Endodermal cell (in vitro differentiated cells): Measurements from ENCODE around the gene PRDM5. TPM values are rescaled to one million over a fixed set of nuclear protein-coding genes. Genes with fewer than 3 reads are reported as not detected.

ENCODE experiments used
- DNase-seq: peaks from one replicate; pipeline ENCODE4 v3.0.0-alpha.2; 2017
- H3K27ac ChIP-seq: 2 replicates; pipeline ENCODE4 v1.5.1; 2013; ENCODE audit warnings: mild to moderate bottlenecking, low read depth, low read length, moderate library complexity
- H3K27me3 ChIP-seq: 2 replicates; pipeline ENCODE4 v1.6.1; 2013; ENCODE audit warnings: mild to moderate bottlenecking, low read length, moderate library complexity; ENCODE audit not compliant: insufficient read depth, control insufficient read depth, poor library complexity, severe bottlenecking
- H3K36me3 ChIP-seq: 2 replicates; pipeline ENCODE4 v1.7.0; 2013; ENCODE audit warnings: mild to moderate bottlenecking, low read length, moderate library complexity; ENCODE audit not compliant: control insufficient read depth, insufficient read depth
- H3K4me1 ChIP-seq: one replicate; pipeline ENCODE4 v1.7.0; 2013; ENCODE audit warnings: low read length; ENCODE audit not compliant: control insufficient read depth, insufficient read depth
- H3K4me3 ChIP-seq: 2 replicates; pipeline ENCODE4 v1.5.1; 2013; ENCODE audit warnings: mild to moderate bottlenecking, low read length, moderate library complexity
- H3K9ac ChIP-seq: 2 replicates; pipeline ENCODE4 v1.6.1; 2013; ENCODE audit warnings: mild to moderate bottlenecking, low read length, moderate library complexity; ENCODE audit not compliant: poor library complexity, severe bottlenecking; ENCODE audit errors: extremely low read depth
- H3K9me3 ChIP-seq: 2 replicates; pipeline ENCODE4 v1.6.1; 2013; ENCODE audit warnings: mild to moderate bottlenecking, low read length, moderate library complexity; ENCODE audit not compliant: control insufficient read depth
- H3K27ac Mint-ChIP-seq: 2 replicates; pipeline ENCODE4 v1.8.0; 2020; ENCODE audit warnings: mixed read lengths
- H3K27me3 Mint-ChIP-seq: 2 replicates; pipeline ENCODE4 v1.8.0; 2021; ENCODE audit warnings: mild to moderate bottlenecking, mixed read lengths; ENCODE audit not compliant: insufficient read depth
- H3K36me3 Mint-ChIP-seq: 2 replicates; pipeline ENCODE4 v1.8.0; 2020; ENCODE audit warnings: low read depth, mixed read lengths
- H3K4me1 Mint-ChIP-seq: 2 replicates; pipeline ENCODE4 v1.8.0; 2020; ENCODE audit warnings: mixed read lengths
- H3K4me3 Mint-ChIP-seq: 2 replicates; pipeline ENCODE4 v1.8.0; 2020; ENCODE audit warnings: mild to moderate bottlenecking, moderate library complexity, mixed read lengths
- H3K9me3 Mint-ChIP-seq: 2 replicates; pipeline ENCODE4 v1.8.0; 2020; ENCODE audit warnings: mild to moderate bottlenecking, mixed read lengths
- WGBS, 2 experiments: methylation state at CpG; one replicate each; pipeline versions ENCODE4 v1.1.5 to v1.1.7; 2013; ENCODE audit warnings: missing lambda C conversion rate in 2 of 2, mixed read lengths in 1 of 2; ENCODE audit not compliant: insufficient coverage in 1 of 2, insufficient read length in 1 of 2; 5-methylcytosine and 5-hydroxymethylcytosine counted together
- total RNA-seq, 2 donors: library from RNA; stranded (reverse); fragmentation: NEBNext Ultra II Directional in 1 of 2; extraction: Animal tissue kit (Norgen Biotek cat#: 25700) in 1 of 2; gene quantifications; 2 replicates in 1 of 2; 3 replicates in 1 of 2; pipeline ENCODE4 v1.2.1, GENCODE V29; 2021
- TF ChIP-seq, protein P1 (sequence below): fragments of 200-600 bp; sonication (generic); conservative IDR thresholded peaks from 2 replicates; pipeline ENCODE4 v1.5.0; 2021; ENCODE audit warnings: antibody characterized with exemption, mild to moderate bottlenecking

The PRDM5 gene
- total RNA-seq, 2 donors from 2014 or later = 18.3 to 19.1 TPM

- TF ChIP-seq, protein P1, sequence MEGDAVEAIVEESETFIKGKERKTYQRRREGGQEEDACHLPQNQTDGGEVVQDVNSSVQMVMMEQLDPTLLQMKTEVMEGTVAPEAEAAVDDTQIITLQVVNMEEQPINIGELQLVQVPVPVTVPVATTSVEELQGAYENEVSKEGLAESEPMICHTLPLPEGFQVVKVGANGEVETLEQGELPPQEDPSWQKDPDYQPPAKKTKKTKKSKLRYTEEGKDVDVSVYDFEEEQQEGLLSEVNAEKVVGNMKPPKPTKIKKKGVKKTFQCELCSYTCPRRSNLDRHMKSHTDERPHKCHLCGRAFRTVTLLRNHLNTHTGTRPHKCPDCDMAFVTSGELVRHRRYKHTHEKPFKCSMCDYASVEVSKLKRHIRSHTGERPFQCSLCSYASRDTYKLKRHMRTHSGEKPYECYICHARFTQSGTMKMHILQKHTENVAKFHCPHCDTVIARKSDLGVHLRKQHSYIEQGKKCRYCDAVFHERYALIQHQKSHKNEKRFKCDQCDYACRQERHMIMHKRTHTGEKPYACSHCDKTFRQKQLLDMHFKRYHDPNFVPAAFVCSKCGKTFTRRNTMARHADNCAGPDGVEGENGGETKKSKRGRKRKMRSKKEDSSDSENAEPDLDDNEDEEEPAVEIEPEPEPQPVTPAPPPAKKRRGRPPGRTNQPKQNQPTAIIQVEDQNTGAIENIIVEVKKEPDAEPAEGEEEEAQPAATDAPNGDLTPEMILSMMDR = no peak
- DNase-seq = no peak
- Histone ChIP-seq H3K27me3 (no peaks in the 10 kb centered on the region), H3K27ac (no peak overlapping the region), H3K4me3 (no peak overlapping the region), H3K36me3 (no peaks in the 10 kb centered on the region), H3K9me3 (no peaks in the 10 kb centered on the region), H3K9ac (no peak overlapping the region), H3K4me1 (no peaks in the 10 kb centered on the region)
- H3K27ac Mint-ChIP-seq = no peak overlapping the region
- no peaks in the 10 kb centered on the region for H3K4me1 Mint-ChIP-seq
- 91 to 94% methylated on average over 2 of the region's 2 CpGs for WGBS, 2 experiments
- no peaks in the 10 kb centered on the region for H3K9me3 Mint-ChIP-seq
- H3K36me3 Mint-ChIP-seq = no peaks in the 10 kb centered on the region
- H3K27me3 Mint-ChIP-seq = no peaks in the 10 kb centered on the region
- H3K4me3 Mint-ChIP-seq = no peak overlapping the region
Observed at GRCh38 chr4:120864969-120865368, 57.6 kb downstream of the PRDM5 start.

- Histone ChIP-seq H3K9me3 (no peaks in the 10 kb centered on the region), H3K4me1 (no peaks in the 10 kb centered on the region), H3K9ac (no peak overlapping the region), H3K36me3 (no peaks in the 10 kb centered on the region), H3K4me3 (no peak overlapping the region), H3K27ac (no peak overlapping the region), H3K27me3 (no peaks in the 10 kb centered on the region)
- DNase-seq = no peak
- Mint-ChIP-seq H3K9me3 (no peaks in the 10 kb centered on the region), H3K4me3 (no peak overlapping the region), H3K27me3 (no peaks in the 10 kb centered on the region), H3K4me1 (no peaks in the 10 kb centered on the region), H3K27ac (no peak overlapping the region), H3K36me3 (no peaks in the 10 kb centered on the region)
- TF ChIP-seq, protein P1 = no peak
- 83 to 88% methylated on average over 2 of the region's 2 CpGs for WGBS, 2 experiments
Observed at GRCh38 chr4:120862432-120862831, 60.1 kb downstream of the PRDM5 start.

GRCh38 chr4:120861852-120862251, 60.7 kb downstream of the PRDM5 start:
- no peak overlapping the region for H3K27ac ChIP-seq
- no peaks in the 10 kb centered on the region for H3K4me1 ChIP-seq
- Mint-ChIP-seq H3K27me3 (no peaks in the 10 kb centered on the region), H3K4me1 (no peaks in the 10 kb centered on the region), H3K9me3 (no peaks in the 10 kb centered on the region), H3K27ac (no peak overlapping the region), H3K36me3 (no peaks in the 10 kb centered on the region), H3K4me3 (no peak overlapping the region)
- TF ChIP-seq, protein P1 = no peak
- H3K9ac ChIP-seq = no peak overlapping the region
- H3K27me3 ChIP-seq = no peaks in the 10 kb centered on the region
- DNase-seq = no peak
- no peaks in the 10 kb centered on the region for H3K36me3 ChIP-seq
- H3K9me3 ChIP-seq = no peaks in the 10 kb centered on the region
- no peak overlapping the region for H3K4me3 ChIP-seq
